ENCODE results near the gene ZDHHC18. TPM values are rescaled to one million over a fixed set of nuclear protein-coding genes. Genes with fewer than 3 reads are reported as not detected.
A peak's percentile ranks its signal among the peaks of the same experiment; 100 is the strongest.
"Not testable (repeated sequence)": the region's sequence is repeated elsewhere in the genome, so short reads cannot be mapped to it uniquely, and the experiment has no call there.

Gene ZDHHC18
- total RNA-seq, 1 donor from 2014 or later: 6.5 TPM

DNA sequence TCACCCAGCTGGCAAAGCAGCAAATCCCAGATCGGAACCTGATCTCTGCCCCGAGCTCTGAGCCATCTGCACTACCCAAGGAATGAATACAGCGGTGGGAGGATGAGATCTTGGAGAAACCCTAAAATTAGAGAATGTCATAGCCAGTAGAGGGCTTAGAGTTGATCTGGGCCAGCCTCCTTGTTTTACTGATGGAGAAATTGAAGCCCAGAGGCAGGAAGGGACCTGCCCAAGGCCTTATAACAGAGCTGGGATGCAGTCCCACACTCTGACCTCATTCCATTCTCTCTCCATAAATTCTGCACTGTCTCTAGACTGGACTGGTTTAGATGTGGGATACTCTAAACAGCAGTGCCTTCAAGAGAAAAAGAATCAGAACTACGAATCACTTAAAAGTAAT is 31.7 kb downstream of the ZDHHC18 start:
- DNase-seq: no peak

DNA sequence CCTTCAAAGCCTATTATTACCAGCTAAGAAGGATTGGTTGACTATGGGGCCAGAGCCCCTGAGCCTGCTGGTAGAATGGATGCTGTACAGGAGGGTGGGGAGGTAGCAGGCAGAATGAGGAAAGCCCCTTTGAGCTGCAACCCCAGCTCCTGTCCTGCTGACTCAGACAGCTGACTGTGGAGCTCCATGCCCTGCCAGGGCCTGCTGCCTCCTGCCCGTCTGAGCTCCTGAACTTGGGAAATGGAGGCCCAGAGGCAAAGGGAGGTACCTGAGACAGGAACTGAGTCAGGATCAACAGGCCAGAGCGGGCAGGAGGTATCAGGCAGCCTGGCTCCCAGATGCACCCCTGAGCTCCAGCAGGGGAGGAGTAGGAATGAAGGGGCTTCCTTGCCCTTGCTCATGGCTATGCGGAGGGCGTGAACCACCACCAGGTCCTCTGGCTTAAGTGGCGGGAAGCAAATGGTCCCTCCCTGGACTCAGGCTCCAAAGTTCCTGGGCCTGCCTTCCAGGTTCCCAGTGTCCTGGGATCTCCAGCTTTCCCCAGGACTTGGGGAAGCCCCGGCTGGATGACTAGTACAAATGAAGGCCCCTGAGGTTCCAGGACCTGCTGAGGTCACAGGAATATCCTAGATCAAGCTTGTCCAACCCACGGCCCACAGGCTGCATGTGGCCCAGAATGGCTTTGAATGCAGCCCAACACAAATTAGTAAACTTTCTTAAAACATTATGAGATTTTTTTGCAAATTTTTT is 32.6 kb downstream of the ZDHHC18 start:
- DNase-seq: no peak

GRCh38 chr1:26861286-26861701 is 34.8 kb downstream of the ZDHHC18 start:
- no peak for DNase-seq

DNA sequence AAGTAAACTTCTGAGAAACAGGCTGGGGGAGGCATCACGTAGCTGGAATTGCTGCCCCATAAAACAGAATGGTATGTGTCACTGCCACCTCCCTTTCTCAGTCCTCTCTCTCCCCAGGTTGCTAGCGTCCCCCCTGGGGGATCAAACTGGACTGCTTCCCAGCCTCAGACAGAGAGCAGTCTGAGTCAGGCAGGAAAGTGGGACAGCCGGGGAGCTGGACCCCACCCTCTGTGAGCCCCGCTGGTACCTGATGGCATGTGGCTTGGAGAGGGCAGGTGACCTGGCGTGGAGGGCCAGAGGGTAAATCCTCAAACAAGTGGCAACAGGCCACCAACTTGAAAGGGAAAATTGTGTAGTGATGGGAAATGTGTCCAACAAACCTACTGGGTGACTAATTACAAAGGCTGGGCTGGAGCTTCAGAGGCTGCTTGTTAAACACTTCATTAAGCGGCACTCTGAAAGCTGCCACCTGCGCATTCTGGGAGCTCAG is 35.4 kb downstream of the ZDHHC18 start:
- DNase-seq: no peak

GRCh38 chr1:26862781-26863684 is 36.5 kb downstream of the ZDHHC18 start, which contains the start of gene SFN:
Gene SFN (plus strand): TSS chr1:26863149. CDS start chr1:26863213, 64 bp downstream.
- no peak for DNase-seq

- DNase-seq: no peak
Measured at GRCh38 chr1:26863685-26864077, 37.2 kb downstream of the ZDHHC18 start.

- DNase-seq: peak; percentile 94
Measured at GRCh38 chr1:26864610-26865480, 38.4 kb downstream of the ZDHHC18 start.

- not testable (repeated sequence) for DNase-seq
Measured at GRCh38 chr1:26873097-26873496, 46.6 kb downstream of the ZDHHC18 start.

GRCh38 chr1:26874896-26875295 is 48.4 kb downstream of the ZDHHC18 start:
- DNase-seq: no peak

- DNase-seq: no peak
Measured at GRCh38 chr1:26877326-26877725, 50.8 kb downstream of the ZDHHC18 start.

GRCh38 chr1:26879793-26880192 is 53.3 kb downstream of the ZDHHC18 start:
- DNase-seq: no peak

GRCh38 chr1:26881611-26882010 is 55.1 kb downstream of the ZDHHC18 start:
- DNase-seq: not testable (repeated sequence)

GRCh38 chr1:26882696-26883463 is 56.4 kb downstream of the ZDHHC18 start:
- DNase-seq: no peak

DNA sequence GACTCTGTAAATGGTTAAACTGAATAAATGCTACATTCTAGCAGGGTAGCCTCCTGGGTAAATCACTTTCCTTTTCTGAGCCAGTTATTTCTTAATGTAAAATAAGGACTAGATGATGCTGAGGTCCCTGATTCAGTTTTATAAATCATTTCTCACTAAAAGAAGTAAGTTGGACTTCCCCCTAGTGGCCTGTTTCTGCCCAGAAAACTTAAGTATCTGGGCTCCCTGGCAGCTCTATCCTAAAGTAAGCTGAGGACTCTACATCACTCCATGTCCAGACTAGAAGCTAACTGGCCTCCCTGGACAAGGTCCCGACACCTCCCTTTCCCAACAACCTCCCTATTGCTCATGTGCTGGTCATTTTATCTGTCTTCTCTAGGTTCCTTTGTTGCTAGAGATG is 60.6 kb downstream of the ZDHHC18 start:
- DNase-seq: no peak

DNA sequence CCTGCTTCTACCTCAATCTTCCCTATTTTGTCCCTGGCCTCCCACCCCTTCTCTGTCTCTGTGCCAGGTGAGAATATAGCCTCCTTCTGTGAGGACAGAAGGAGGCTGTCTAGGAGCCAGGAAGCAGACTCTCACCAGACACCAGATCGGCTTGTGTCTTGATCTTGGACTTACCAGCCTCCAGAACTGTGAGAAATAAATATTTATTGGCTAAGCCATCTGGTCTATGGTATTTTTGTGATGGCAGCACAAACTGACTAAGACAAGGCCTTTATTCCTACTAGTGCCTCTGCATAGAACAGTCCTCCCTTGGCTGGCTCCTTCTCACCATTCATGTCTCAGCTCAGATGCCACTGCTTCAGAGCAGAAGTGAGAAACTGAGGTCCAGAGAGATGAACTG is 61.7 kb downstream of the ZDHHC18 start:
- DNase-seq: no peak

DNA sequence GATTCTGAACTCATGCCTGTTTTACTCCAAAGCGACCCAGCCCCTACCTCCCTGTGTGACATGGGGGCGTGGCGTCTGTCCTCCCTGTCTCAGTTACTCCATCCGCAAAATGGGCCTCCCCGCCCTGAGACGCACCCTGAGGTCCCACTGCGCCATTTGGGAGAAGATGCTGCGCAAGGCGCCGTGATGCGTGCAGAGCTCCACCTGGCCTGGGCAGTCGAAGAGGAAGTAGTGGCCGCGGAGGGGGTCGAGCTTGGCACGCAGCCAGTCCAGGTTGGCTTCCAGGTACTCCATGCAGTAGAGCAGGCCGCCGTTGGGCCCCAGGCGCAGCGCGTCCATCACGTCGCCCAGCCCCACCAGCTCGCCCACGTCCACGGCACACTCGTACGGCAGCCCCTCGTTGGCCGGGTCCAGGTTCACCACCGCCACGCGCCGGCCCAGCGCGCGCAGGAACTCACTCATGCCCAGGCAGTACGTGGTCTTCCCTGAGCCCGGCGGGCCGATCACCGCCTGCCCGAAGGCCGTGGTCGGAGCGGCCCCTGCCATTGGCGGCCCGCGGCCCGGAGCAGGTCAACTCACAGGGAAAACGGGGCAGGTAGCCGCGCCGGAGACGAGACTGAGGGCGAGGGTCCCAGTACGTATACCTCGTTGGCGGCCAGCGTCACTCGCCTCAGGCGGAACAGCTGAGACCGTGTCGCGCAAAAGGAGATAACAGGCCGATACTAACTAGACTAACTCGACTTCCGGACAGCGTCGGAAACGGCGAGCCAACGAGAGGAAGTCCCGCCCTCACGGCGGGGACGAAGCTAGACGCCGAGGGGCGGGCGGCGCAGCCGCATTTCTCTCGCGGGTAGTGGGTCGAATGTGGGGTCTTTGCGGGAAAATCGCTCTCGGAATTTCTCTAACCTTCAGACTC is 63.3 kb downstream of the ZDHHC18 start, which contains the start of gene GPN2:
Gene GPN2, minus strand, starts transcription at position 733 of the 916 bp plus-strand sequence. Its CDS starts 187 bp downstream, at position 546.
- DNase-seq: peak; percentile 49

- DNase-seq: no peak
Measured at GRCh38 chr1:26890467-26890796, 63.9 kb downstream of the ZDHHC18 start.

GRCh38 chr1:26894263-26894662 is 67.8 kb downstream of the ZDHHC18 start:
- no peak for DNase-seq

- no peak for DNase-seq
Measured at GRCh38 chr1:26897351-26897750, 70.9 kb downstream of the ZDHHC18 start.
